ENCODE data around the gene BTBD9.

DNA sequence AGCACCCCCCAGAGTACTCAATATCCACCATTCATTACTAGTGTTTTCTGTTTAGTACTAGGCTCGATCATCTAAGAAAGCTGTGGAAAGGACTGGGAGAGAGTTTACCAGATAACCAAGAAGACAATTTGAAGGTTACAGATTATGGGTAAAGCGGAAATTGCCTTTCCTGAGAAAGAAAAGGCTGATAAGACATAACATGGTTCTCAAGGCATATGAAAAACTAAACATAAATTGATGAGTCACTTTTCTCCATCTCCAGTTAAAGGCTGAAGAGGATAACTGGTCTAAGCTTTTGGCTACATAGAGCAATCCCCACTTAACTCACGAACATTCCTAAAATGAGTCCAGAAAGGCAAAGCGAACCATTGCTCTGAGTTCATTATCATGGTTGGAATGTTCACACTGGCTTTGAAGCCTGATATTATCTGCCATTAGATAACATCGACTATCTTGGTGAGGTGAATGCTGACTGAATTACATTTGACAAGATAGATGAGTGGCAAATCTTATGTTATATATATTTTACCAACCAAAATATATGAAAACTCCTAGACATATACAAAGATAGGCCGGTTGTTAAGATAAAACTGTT lies 65.8 kb downstream of the BTBD9 start:
- TF ChIP-seq, protein P1, sequence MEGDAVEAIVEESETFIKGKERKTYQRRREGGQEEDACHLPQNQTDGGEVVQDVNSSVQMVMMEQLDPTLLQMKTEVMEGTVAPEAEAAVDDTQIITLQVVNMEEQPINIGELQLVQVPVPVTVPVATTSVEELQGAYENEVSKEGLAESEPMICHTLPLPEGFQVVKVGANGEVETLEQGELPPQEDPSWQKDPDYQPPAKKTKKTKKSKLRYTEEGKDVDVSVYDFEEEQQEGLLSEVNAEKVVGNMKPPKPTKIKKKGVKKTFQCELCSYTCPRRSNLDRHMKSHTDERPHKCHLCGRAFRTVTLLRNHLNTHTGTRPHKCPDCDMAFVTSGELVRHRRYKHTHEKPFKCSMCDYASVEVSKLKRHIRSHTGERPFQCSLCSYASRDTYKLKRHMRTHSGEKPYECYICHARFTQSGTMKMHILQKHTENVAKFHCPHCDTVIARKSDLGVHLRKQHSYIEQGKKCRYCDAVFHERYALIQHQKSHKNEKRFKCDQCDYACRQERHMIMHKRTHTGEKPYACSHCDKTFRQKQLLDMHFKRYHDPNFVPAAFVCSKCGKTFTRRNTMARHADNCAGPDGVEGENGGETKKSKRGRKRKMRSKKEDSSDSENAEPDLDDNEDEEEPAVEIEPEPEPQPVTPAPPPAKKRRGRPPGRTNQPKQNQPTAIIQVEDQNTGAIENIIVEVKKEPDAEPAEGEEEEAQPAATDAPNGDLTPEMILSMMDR (IDR thresholded peaks at IDR 0.05; ENCODE audit: poor library complexity) = no peak
- no peak for TF ChIP-seq EZH2phosphoT487 (IDR thresholded peaks at IDR 0.05; ENCODE audit: low read depth, severe bottlenecking, unreplicated experiment)

All from hepatocyte (in vitro differentiated cells).